Measurements from ENCODE around the gene CALCOCO2.
"Not testable (repeated sequence)": the region's sequence is repeated elsewhere in the genome, so short reads cannot be mapped to it uniquely, and the experiment has no call there.

DNA sequence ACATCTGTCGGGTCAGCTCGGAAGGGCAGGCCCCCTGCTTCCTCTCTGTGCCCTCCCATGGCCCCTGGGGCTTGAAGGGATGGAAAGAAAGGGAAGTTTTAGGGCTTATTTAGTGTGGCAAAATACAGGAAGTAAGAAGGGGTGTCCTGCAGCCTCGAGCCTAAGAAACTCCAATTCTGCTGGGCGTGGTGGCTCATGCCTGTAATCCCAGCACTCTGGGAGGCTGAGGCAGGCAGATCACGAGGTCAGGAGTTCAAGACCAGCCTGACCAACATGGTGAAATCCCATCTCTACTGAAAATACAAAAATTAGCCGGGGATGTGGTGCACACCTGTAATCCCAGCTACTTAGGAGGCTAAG is 34.7 kb upstream of the CALCOCO2 start:
- TF ChIP-seq POLR2A, POLR2AphosphoS5, EP300 (IDR thresholded peaks at IDR 0.05): not testable (repeated sequence)
- TF ChIP-seq, protein P1, sequence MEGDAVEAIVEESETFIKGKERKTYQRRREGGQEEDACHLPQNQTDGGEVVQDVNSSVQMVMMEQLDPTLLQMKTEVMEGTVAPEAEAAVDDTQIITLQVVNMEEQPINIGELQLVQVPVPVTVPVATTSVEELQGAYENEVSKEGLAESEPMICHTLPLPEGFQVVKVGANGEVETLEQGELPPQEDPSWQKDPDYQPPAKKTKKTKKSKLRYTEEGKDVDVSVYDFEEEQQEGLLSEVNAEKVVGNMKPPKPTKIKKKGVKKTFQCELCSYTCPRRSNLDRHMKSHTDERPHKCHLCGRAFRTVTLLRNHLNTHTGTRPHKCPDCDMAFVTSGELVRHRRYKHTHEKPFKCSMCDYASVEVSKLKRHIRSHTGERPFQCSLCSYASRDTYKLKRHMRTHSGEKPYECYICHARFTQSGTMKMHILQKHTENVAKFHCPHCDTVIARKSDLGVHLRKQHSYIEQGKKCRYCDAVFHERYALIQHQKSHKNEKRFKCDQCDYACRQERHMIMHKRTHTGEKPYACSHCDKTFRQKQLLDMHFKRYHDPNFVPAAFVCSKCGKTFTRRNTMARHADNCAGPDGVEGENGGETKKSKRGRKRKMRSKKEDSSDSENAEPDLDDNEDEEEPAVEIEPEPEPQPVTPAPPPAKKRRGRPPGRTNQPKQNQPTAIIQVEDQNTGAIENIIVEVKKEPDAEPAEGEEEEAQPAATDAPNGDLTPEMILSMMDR (IDR thresholded peaks at IDR 0.05): not testable (repeated sequence)

Measured in gastroesophageal sphincter (tissue), 3 donors.